Skin epidermis (tissue), 12 donors: ENCODE data around the gene STX10.
"Not testable (repeated sequence)": the region's sequence is repeated elsewhere in the genome, so short reads cannot be mapped to it uniquely, and the experiment has no call there.

Experiments used
- H3K27ac ChIP-seq, 21 experiments: fragments of 200-600 bp; sonication (generic) in 11 of 21; one replicate each; pipeline ENCODE4 v1.5.0; 2020; ENCODE audit warnings: mild to moderate bottlenecking in 3 of 21, inconsistent platforms in 2 of 21, moderate library complexity in 2 of 21
- H3K4me3 ChIP-seq, 7 experiments: fragments of 200-600 bp; sonication (generic) in 2 of 7; one replicate each; pipeline ENCODE4 v1.5.0; 2020; ENCODE audit warnings: inconsistent platforms in 2 of 7, mild to moderate bottlenecking in 2 of 7, moderate library complexity in 1 of 7

STX10 gene

GRCh38 chr19:13166151-13166550, 16.0 kb upstream of the STX10 start:
- H3K27ac ChIP-seq = peak overlapping the region in 18 of 21 experiments; percentile 1 to 97 (median 94)
- H3K4me3 ChIP-seq = not testable (repeated sequence)

- Histone ChIP-seq H3K27ac (peak overlapping the region in 20 of 21 experiments; percentile 82 to 97 (median 94)), H3K4me3 (peak overlapping the region in 1 of 7 experiments; percentile 12)
These were observed 15.2 kb upstream of the STX10 start for GRCh38 chr19:13165162-13165997.

- H3K4me3 ChIP-seq = peak overlapping the region in 6 of 7 experiments; percentile 3 to 32 (median 10)
- peak overlapping the region; percentile 64 to 97 (median 94) for H3K27ac ChIP-seq
These were observed 14.4 kb upstream of the STX10 start for GRCh38 chr19:13164343-13165161.

GRCh38 chr19:13163609-13164342, 13.6 kb upstream of the STX10 start:
- H3K4me3 ChIP-seq = peak overlapping the region; percentile 4 to 32 (median 23)
- H3K27ac ChIP-seq = peak overlapping the region; percentile 64 to 97 (median 94)

- H3K4me3 ChIP-seq = peak overlapping the region; percentile 20 to 32 (median 23)
These were observed 12.8 kb upstream of the STX10 start for GRCh38 chr19:13162724-13163608.

GRCh38 chr19:13160557-13160956, 10.4 kb upstream of the STX10 start:
- H3K4me3 ChIP-seq = no peak overlapping the region
- peak overlapping the region in 12 of 21 experiments; percentile 8 to 95 (median 46) for H3K27ac ChIP-seq

More at GRCh38 chr19:13162724-13163608, 12.8 kb upstream of the STX10 start:
- peak overlapping the region; percentile 64 to 97 (median 94) for H3K27ac ChIP-seq

GRCh38 chr19:13159713-13160112, 9.5 kb upstream of the STX10 start:
- Histone ChIP-seq H3K27ac (peak overlapping the region in 2 of 21 experiments; percentile 27 to 64), H3K4me3 (no peak overlapping the region)

GRCh38 chr19:13155472-13156359, 5.5 kb upstream of the STX10 start:
- Histone ChIP-seq H3K4me3 (peak overlapping the region; percentile 84 to 95 (median 93)), H3K27ac (peak overlapping the region; percentile 54 to 100 (median 98))

- peak overlapping the region; percentile 84 to 95 (median 93) for H3K4me3 ChIP-seq
- H3K27ac ChIP-seq = peak overlapping the region; percentile 78 to 100 (median 98)
These were observed 4.8 kb upstream of the STX10 start for GRCh38 chr19:13154911-13155471.

- Histone ChIP-seq H3K4me3 (peak overlapping the region; percentile 84 to 95 (median 93)), H3K27ac (peak overlapping the region; percentile 78 to 100 (median 98))
These were observed 4.1 kb upstream of the STX10 start for GRCh38 chr19:13154241-13154778.

GRCh38 chr19:13153569-13154240, 3.5 kb upstream of the STX10 start:
- Histone ChIP-seq H3K4me3 (peak overlapping the region; percentile 84 to 95 (median 93)), H3K27ac (peak overlapping the region; percentile 78 to 100 (median 98))

GRCh38 chr19:13152974-13153568, 2.9 kb upstream of the STX10 start:
- H3K4me3 ChIP-seq = peak overlapping the region; percentile 84 to 95 (median 93)
- peak overlapping the region; percentile 78 to 100 (median 98) for H3K27ac ChIP-seq

GRCh38 chr19:13152356-13152973, 2.3 kb upstream of the STX10 start:
- H3K27ac ChIP-seq = peak overlapping the region; percentile 48 to 100 (median 98)
- H3K4me3 ChIP-seq = peak overlapping the region; percentile 84 to 95 (median 93)

GRCh38 chr19:13151605-13152355, 1.6 kb upstream of the STX10 start:
- Histone ChIP-seq H3K4me3 (peak overlapping the region; percentile 84 to 95 (median 93)), H3K27ac (peak overlapping the region; percentile 95 to 100 (median 98))
